ENCODE measurements around the gene GYS2.

GYS2 gene

GRCh38 chr12:21627924-21628323 lies 23.3 kb upstream of the GYS2 start:
- in situ Hi-C loops (cut with HindIII; ENCODE audit: low sequenced_read_pairs): no loop called here
- no peak overlapping the region for H3K4me3 ChIP-seq (ENCODE audit: low read depth, low read length)
- no peak for DNase-seq (ENCODE audit: low read depth, low spot score)
- TF ChIP-seq, protein P1, sequence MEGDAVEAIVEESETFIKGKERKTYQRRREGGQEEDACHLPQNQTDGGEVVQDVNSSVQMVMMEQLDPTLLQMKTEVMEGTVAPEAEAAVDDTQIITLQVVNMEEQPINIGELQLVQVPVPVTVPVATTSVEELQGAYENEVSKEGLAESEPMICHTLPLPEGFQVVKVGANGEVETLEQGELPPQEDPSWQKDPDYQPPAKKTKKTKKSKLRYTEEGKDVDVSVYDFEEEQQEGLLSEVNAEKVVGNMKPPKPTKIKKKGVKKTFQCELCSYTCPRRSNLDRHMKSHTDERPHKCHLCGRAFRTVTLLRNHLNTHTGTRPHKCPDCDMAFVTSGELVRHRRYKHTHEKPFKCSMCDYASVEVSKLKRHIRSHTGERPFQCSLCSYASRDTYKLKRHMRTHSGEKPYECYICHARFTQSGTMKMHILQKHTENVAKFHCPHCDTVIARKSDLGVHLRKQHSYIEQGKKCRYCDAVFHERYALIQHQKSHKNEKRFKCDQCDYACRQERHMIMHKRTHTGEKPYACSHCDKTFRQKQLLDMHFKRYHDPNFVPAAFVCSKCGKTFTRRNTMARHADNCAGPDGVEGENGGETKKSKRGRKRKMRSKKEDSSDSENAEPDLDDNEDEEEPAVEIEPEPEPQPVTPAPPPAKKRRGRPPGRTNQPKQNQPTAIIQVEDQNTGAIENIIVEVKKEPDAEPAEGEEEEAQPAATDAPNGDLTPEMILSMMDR (IDR thresholded peaks at IDR 0.05; ENCODE audit: low read depth, low read length): no peak

GRCh38 chr12:21618566-21618965 lies 13.9 kb upstream of the GYS2 start:
- in situ Hi-C loops (cut with HindIII; ENCODE audit: low sequenced_read_pairs): no loop called here
- no peak overlapping the region for H3K4me3 ChIP-seq (ENCODE audit: low read depth, low read length)
- no peak for DNase-seq (ENCODE audit: low read depth, low spot score)
- TF ChIP-seq, protein P1 (IDR thresholded peaks at IDR 0.05; ENCODE audit: low read depth, low read length): no peak

GRCh38 chr12:21617030-21617429 lies 12.4 kb upstream of the GYS2 start:
- in situ Hi-C loops (cut with HindIII; ENCODE audit: low sequenced_read_pairs): no loop called here
- TF ChIP-seq, protein P1 (IDR thresholded peaks at IDR 0.05; ENCODE audit: low read depth, low read length): no peak
- H3K4me3 ChIP-seq (ENCODE audit: low read depth, low read length): no peak overlapping the region
- DNase-seq (ENCODE audit: low read depth, low spot score): no peak

- no peak overlapping the region for H3K4me3 ChIP-seq (ENCODE audit: low read depth, low read length)
- in situ Hi-C loops (cut with HindIII; ENCODE audit: low sequenced_read_pairs): no loop called here
- TF ChIP-seq, protein P1 (IDR thresholded peaks at IDR 0.05; ENCODE audit: low read depth, low read length): no peak
- DNase-seq (ENCODE audit: low read depth, low spot score): no peak
These were observed 10.8 kb upstream of the GYS2 start for GRCh38 chr12:21615431-21615830.

GRCh38 chr12:21614506-21614905 lies 9.9 kb upstream of the GYS2 start:
- in situ Hi-C loops (cut with HindIII; ENCODE audit: low sequenced_read_pairs): no loop called here
- TF ChIP-seq, protein P1 (IDR thresholded peaks at IDR 0.05; ENCODE audit: low read depth, low read length): no peak
- DNase-seq (ENCODE audit: low read depth, low spot score): no peak
- no peak overlapping the region for H3K4me3 ChIP-seq (ENCODE audit: low read depth, low read length)

GRCh38 chr12:21613931-21614330 lies 9.3 kb upstream of the GYS2 start:
- TF ChIP-seq, protein P1 (IDR thresholded peaks at IDR 0.05; ENCODE audit: low read depth, low read length): no peak
- DNase-seq (ENCODE audit: low read depth, low spot score): no peak
- H3K4me3 ChIP-seq (ENCODE audit: low read depth, low read length): no peak overlapping the region
- in situ Hi-C loops (cut with HindIII; ENCODE audit: low sequenced_read_pairs): no loop called here

GRCh38 chr12:21608196-21608595 lies 3.5 kb upstream of the GYS2 start:
- H3K4me3 ChIP-seq (ENCODE audit: low read depth, low read length): no peak overlapping the region
- in situ Hi-C loops (cut with HindIII; ENCODE audit: low sequenced_read_pairs): no loop called here
- DNase-seq (ENCODE audit: low read depth, low spot score): no peak
- TF ChIP-seq, protein P1 (IDR thresholded peaks at IDR 0.05; ENCODE audit: low read depth, low read length): no peak
